Lower leg skin (tissue), 4 donors: ENCODE results near the gene FBRS. TPM values are rescaled to one million over a fixed set of nuclear protein-coding genes. Genes with fewer than 3 reads are reported as not detected.
A peak's percentile ranks its signal among the peaks of the same experiment; 100 is the strongest.
"Not testable (repeated sequence)": the region's sequence is repeated elsewhere in the genome, so short reads cannot be mapped to it uniquely, and the experiment has no call there.

ENCODE experiments used
- DNase-seq, 2 donors: peaks; one replicate each; pipeline ENCODE4 v3.0.0-alpha.2; 2019; ENCODE audit warnings: low spot score in 2 of 2
- H3K4me3 ChIP-seq: fragments of 200-600 bp; sonication (generic); 2 replicates; pipeline ENCODE4 v1.5.1; 2017; ENCODE audit warnings: mild to moderate bottlenecking, low read depth; ENCODE audit not compliant: poor library complexity, severe bottlenecking
- POLR2A ChIP-seq, 2 donors: fragments of 450-650 bp; IDR thresholded peaks; one replicate each; pipeline ENCODE4 v1.6.1; 2016 to 2017; ENCODE audit warnings: antibody characterized with exemption in 2 of 2, mild to moderate bottlenecking in 1 of 2, moderate library complexity in 1 of 2
- WGBS, 2 donors: methylation state at CpG; one replicate each; pipeline ENCODE4 v1.1.5; 2018; 5-methylcytosine and 5-hydroxymethylcytosine counted together
- intact Hi-C: fragments of 100-400 bp; cut with DNase I; formaldehyde crosslinking; loops from one replicate; pipeline ENCODE4 v1.15.0; 2023; ENCODE audit warnings: low total_unique reads
- total RNA-seq, 4 donors: library from RNA; depleted of rRNA; stranded (reverse); fragments of >200 nt; gene quantifications; one replicate each; pipeline ENCODE4 v1.1.0, GENCODE V29; 2016
- TF ChIP-seq, protein P1 (sequence below), 3 donors: fragments of 450-650 bp; IDR thresholded peaks; one replicate each; pipeline ENCODE4 v1.5.1; 2016; ENCODE audit warnings: antibody characterized with exemption in 3 of 3, mild to moderate bottlenecking in 3 of 3, moderate library complexity in 2 of 3

The FBRS gene
- total RNA-seq, 4 donors from 2014 or later: 51.0 to 103 (median 58.3) TPM

DNA sequence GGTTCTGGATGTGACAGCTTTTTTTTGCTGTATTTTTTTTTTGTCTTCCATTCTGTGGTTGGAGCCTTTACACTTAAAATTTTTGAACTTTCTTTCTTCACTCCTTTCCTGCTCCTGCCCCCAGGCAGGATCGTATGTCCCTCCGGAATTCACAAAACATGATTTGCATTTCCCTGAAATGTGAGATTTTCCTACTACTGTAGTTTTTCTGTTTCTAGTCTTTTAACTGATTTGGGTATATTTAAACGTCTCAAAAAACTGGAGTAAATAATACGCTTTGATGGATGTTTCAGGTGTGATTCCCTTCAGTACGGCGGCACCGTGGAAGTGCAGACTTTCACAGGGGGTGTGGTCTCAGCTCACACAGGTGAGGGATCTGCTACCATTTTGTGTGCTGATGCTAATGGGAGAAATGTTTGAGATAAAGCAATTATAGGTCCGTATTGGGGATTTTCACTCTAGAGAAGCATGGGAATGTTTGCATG, 41.4 kb downstream of the FBRS start:
- DNase-seq: no peak
- TF ChIP-seq, protein P1, sequence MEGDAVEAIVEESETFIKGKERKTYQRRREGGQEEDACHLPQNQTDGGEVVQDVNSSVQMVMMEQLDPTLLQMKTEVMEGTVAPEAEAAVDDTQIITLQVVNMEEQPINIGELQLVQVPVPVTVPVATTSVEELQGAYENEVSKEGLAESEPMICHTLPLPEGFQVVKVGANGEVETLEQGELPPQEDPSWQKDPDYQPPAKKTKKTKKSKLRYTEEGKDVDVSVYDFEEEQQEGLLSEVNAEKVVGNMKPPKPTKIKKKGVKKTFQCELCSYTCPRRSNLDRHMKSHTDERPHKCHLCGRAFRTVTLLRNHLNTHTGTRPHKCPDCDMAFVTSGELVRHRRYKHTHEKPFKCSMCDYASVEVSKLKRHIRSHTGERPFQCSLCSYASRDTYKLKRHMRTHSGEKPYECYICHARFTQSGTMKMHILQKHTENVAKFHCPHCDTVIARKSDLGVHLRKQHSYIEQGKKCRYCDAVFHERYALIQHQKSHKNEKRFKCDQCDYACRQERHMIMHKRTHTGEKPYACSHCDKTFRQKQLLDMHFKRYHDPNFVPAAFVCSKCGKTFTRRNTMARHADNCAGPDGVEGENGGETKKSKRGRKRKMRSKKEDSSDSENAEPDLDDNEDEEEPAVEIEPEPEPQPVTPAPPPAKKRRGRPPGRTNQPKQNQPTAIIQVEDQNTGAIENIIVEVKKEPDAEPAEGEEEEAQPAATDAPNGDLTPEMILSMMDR (IDR thresholded peaks at IDR 0.05): no peak
- no peak for TF ChIP-seq POLR2A (IDR thresholded peaks at IDR 0.05)
- peak overlapping the region; percentile 99 for H3K4me3 ChIP-seq
- intact Hi-C loops: no loop called here
- WGBS, 2 donors: 29 to 34% methylated on average over 8 of the region's 8 CpGs

DNA sequence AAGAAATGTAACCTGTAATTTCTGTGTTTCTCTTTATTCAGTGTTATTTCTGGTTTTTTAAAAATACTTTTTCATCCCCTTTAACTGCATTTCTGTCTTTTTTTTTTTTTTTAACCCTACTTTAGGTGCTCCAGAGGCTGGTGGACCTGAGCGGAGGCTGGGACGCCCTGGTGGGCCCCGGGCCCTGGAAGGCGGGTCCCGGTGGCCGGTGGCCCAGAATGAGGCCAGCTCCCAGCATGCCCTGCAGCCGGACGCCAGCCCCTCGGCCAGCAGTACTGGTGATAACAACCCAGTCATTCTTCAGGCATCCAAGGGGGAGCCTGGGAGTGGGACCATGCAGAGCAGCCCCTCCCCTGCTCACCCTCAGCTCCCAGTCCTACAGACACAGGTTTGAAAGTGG, 42.3 kb downstream of the FBRS start:
- DNase-seq: no peak
- 62 to 67% methylated on average over 9 of the region's 9 CpGs for WGBS, 2 donors
- TF ChIP-seq, protein P1 (IDR thresholded peaks at IDR 0.05): no peak
- no peak for TF ChIP-seq POLR2A (IDR thresholded peaks at IDR 0.05)
- no peak overlapping the region for H3K4me3 ChIP-seq
- intact Hi-C loops: no loop called here

DNA sequence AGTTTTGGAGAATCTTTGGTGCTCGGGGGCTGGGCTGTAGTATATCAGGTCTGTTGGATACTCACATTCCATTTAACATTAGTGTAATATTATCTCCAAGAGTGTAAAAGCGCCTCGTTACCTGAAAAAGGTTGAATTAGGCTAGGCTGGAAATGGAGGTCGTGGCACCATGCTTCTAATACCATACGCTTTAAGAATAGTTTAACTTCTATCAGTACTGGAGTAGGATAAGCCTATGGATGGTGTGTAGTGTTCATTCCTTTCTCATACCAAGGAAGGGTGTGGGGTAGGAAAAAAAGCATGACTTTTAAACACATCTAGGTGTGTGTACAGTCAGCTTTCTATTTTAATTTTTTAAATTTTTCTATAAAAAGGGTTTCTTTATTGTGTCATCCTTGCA, 42.7 kb downstream of the FBRS start:
- H3K4me3 ChIP-seq: no peak overlapping the region
- TF ChIP-seq, protein P1 (IDR thresholded peaks at IDR 0.05): no peak
- TF ChIP-seq POLR2A (IDR thresholded peaks at IDR 0.05): no peak
- intact Hi-C loops: no loop called here
- whole genome bisulfite sequencing, 2 donors: 84 to 93% methylated on average over 5 of the region's 5 CpGs
- DNase-seq: no peak

DNA sequence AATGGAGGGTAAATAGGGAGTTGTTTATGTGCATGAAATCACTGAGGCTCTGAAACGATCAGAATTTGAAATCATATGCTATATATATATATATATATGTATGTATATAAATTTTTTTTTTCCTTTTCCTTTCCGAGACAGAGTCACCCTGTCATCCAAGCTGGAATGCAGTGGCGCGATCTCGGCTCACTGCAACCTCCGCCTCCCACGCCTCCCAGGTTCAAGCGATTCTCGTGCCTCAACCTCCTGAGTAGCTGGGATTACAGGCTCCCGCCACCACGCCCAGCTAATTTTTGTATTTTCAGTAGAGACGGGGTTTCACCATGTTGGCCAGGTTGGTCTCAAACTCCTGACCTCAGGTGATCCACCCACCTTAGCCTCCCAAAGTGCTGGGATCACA, 44.8 kb downstream of the FBRS start:
- 90 to 91% methylated on average over 12 of the region's 12 CpGs for WGBS, 2 donors
- intact Hi-C loops: not testable (repeated sequence)

DNA sequence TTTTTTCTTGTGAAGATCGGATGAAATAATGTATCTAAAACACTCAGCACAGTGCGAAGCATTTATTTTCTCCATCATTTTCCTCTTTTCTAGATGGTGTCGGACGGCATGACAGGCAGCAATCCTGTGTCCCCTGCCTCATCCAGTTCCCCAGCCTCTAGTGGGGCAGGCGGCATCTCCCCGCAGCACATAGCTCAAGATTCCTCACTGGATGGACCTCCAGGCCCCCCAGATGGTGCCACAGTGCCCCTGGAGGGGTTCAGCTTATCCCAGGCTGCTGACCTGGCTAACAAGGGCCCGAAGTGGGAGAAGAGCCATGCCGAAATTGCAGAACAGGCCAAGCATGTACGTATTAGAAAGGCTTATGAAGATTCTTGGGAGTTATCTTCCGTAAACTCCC, 45.7 kb downstream of the FBRS start:
- H3K4me3 ChIP-seq: no peak overlapping the region
- 95% methylated on average over 10 of the region's 10 CpGs for WGBS, 2 donors
- intact Hi-C loops: no loop called here
- DNase-seq: no peak
- TF ChIP-seq, protein P1 (IDR thresholded peaks at IDR 0.05): no peak
- no peak for TF ChIP-seq POLR2A (IDR thresholded peaks at IDR 0.05)

More for the DNA sequence above, 44.8 kb downstream of the FBRS start:
- DNase-seq, H3K4me3 ChIP-seq: not testable (repeated sequence)

DNA sequence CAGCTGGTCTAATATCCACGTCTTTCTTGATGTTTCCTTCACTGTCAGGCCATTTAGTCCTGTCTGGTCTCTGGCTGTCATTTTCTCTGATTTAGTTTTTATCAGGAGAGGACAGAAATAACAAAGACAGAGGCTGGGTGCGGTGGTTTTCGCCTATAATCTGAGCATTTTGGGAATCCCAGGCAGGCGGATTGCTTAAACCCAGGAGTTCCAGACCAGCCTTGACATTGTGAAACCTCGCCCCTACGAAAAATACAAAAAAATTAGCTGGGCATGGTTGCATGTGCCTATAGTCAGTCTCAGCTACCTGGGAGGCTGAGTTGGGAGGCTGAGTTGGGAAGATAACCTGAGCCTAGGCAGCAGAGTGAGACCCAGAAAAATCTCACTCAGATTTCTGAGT, 47.8 kb downstream of the FBRS start:
- WGBS, 2 donors: 95% methylated on average over 6 of the region's 6 CpGs
- H3K4me3 ChIP-seq: no peak overlapping the region
- DNase-seq: no peak
- intact Hi-C loops: no loop called here
- no peak for TF ChIP-seq POLR2A (IDR thresholded peaks at IDR 0.05)

DNA sequence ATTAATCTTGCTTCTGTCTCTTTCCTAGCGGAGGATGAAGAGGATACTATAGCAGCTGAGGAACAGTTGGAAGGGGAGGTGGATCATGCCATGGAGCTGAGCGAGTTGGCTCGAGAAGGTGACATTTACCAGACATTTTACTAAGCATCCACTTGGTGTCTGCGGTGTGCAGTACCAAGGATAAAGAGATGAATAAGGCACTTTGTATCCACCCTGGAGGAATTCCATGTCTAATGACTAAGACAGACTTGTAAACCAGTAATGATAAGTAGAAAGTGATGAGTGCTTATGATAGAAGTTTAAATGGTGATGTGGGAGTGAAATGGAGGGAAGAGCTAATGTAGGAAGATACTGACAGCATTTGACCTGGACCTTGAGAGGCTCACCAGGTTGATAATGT, 52.7 kb downstream of the FBRS start:
- DNase-seq: no peak
- intact Hi-C loops: no loop called here
- TF ChIP-seq POLR2A (IDR thresholded peaks at IDR 0.05): no peak
- TF ChIP-seq, protein P1 (IDR thresholded peaks at IDR 0.05): no peak
- 95 to 96% methylated on average over 4 of the region's 4 CpGs for WGBS, 2 donors
- no peak overlapping the region for H3K4me3 ChIP-seq
